Pancreas (tissue), 10 donors: ENCODE measurements around the gene GRIN3B. TPM values are rescaled to one million over a fixed set of nuclear protein-coding genes. Genes with fewer than 3 reads are reported as not detected.

ENCODE experiments used
- ATAC-seq, 4 donors: fragments of 200-7000 bp; cut with Tn5 transposase; one replicate each; pipeline versions ENCODE4 v1.8.0 to v1.9.1; 2020; ENCODE audit warnings: mild to moderate bottlenecking in 4 of 4, moderate library complexity in 4 of 4
- DNase-seq, 6 donors: peaks; one replicate each; pipeline ENCODE4 v3.0.0-alpha.2; 2020
- FAIRE-seq: peaks from 2 replicates; lab custom pipeline; 2012; peaks lifted over from hg19 to GRCh38; lab: Jason Lieb, UNC
- H3K27ac ChIP-seq, 4 donors: fragments of 200-600 bp; sonication (generic); 1 replicate in 3 of 4; 2 replicates in 1 of 4; pipeline versions ENCODE4 v1.5.0 to v1.8.0; 2020
- H3K27me3 ChIP-seq, 4 donors: fragments of 200-600 bp; one replicate each; pipeline ENCODE4 v1.8.0; 2021
- H3K36me3 ChIP-seq, 3 donors: fragments of 200-600 bp; sonication (generic) in 1 of 3; one replicate each; pipeline versions ENCODE4 v1.5.0 to v1.8.0; 2020 to 2021
- H3K4me1 ChIP-seq, 3 donors: fragments of 200-600 bp; one replicate each; pipeline ENCODE4 v1.8.0; 2021
- H3K4me3 ChIP-seq, 4 donors: fragments of 200-600 bp; sonication (generic) in 2 of 4; one replicate each; pipeline versions ENCODE4 v1.5.0 to v1.8.0; 2020 to 2021
- H3K9me3 ChIP-seq, 4 donors: fragments of 200-600 bp; one replicate each; pipeline ENCODE4 v1.8.0; 2021
- WGBS, 2 donors: extraction: QIAGEN DNeasy Blood & Tissue Kit; methylation state at CpG; one replicate each; pipeline ENCODE4 v1.1.7; 2013; 5-methylcytosine and 5-hydroxymethylcytosine counted together
- intact Hi-C, 3 donors: fragments of 100-400 bp; cut with DNase I; formaldehyde crosslinking; loops; one replicate each; pipeline versions ENCODE4 v1.11.1 to v1.14.2; 2022
- polyA plus RNA-seq, 2 donors: library from polyadenylated mRNA; stranded (reverse); fragments of 200-250 nt; gene quantifications; one replicate each; pipeline ENCODE4 v1.2.3, GENCODE V29; 2013
- total RNA-seq, 6 donors: library from RNA; stranded (reverse); fragmentation: NEBNext Ultra II Directional in 4 of 6; extraction: Animal tissue kit (Norgen Biotek cat#: 25700) in 4 of 6; gene quantifications; one replicate each; pipeline versions ENCODE4 v1.2.1 to v1.2.4, GENCODE V29; 2021 to 2023
- TF ChIP-seq, protein P1 (sequence below), 4 donors: fragments of 200-600 bp; sonication (generic) in 3 of 4; IDR thresholded peaks; one replicate each; pipeline versions ENCODE4 v1.5.0 to v1.8.0; 2021; ENCODE audit warnings: antibody characterized with exemption in 4 of 4
- donor health status: healthy with polysubstance abuse.
- donor health status: DM: no; HTN: no; CAD: no; lungs with moderate emphysema.
- donor health status: DM: no; HTN: no; CAD: no.
- donor health status: control.
- donor health status: control.
- donor health status: Bipolar disorder and iron deficiency.
- donor health status: DM: yes; HTN: yes; CAD: no.
- donor health status: DM: no; HTN: no; CAD: no.
- donor health status: DM: no; HTN: no; CAD: no.
- donor health status: DM: yes; HTN: yes; CAD: no.

Gene GRIN3B
- total and polyA plus RNA-seq, 8 donors = 0.08 to 0.09 TPM; not detected in 6

DNA sequence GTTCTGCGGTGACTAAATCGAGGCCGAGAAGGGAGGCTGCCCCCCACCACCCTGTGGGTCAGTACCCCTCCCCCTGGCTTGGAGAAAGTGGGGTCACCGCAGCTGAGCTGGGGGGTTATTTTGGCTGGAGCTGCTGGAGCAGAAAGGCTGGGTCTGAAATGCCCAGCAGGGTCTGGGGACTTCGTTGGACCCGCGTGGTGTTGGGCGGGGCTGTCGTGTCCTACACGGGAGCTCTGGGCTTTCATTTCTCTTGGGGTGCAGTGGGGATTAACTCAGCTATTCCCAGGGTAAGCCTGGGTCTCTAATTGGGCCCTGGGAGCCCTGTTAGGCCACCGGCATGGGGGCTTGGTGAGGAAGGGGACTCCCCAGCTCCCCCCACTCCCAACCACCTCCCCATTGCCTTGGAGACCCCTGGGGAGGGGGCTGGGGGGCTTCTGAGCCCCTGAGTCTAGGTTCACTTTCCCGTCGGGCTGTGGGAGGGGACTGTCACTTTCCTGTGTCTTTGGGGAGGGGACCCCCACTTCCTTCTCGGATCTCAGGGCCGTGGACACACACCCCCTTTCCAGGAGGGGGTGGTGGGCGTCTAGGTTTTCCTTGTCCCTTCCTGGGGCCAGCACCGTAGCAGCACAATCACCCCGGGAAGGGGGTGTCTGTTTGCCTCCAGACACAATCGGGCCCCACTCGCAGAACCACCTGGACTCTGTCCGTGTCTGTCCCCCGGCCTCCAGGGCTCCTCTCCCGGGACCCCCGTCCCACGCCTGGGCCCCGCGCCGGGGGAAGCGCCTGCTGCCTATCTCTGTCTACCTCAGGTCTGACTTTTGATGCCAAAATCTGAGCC lies 26.3 kb upstream of the GRIN3B start:
- WGBS, 2 donors = 88 to 91% methylated on average over 28 to 29 of the region's 29 CpGs
- TF ChIP-seq, protein P1, sequence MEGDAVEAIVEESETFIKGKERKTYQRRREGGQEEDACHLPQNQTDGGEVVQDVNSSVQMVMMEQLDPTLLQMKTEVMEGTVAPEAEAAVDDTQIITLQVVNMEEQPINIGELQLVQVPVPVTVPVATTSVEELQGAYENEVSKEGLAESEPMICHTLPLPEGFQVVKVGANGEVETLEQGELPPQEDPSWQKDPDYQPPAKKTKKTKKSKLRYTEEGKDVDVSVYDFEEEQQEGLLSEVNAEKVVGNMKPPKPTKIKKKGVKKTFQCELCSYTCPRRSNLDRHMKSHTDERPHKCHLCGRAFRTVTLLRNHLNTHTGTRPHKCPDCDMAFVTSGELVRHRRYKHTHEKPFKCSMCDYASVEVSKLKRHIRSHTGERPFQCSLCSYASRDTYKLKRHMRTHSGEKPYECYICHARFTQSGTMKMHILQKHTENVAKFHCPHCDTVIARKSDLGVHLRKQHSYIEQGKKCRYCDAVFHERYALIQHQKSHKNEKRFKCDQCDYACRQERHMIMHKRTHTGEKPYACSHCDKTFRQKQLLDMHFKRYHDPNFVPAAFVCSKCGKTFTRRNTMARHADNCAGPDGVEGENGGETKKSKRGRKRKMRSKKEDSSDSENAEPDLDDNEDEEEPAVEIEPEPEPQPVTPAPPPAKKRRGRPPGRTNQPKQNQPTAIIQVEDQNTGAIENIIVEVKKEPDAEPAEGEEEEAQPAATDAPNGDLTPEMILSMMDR (IDR thresholded peaks at IDR 0.05) = no peak

DNA sequence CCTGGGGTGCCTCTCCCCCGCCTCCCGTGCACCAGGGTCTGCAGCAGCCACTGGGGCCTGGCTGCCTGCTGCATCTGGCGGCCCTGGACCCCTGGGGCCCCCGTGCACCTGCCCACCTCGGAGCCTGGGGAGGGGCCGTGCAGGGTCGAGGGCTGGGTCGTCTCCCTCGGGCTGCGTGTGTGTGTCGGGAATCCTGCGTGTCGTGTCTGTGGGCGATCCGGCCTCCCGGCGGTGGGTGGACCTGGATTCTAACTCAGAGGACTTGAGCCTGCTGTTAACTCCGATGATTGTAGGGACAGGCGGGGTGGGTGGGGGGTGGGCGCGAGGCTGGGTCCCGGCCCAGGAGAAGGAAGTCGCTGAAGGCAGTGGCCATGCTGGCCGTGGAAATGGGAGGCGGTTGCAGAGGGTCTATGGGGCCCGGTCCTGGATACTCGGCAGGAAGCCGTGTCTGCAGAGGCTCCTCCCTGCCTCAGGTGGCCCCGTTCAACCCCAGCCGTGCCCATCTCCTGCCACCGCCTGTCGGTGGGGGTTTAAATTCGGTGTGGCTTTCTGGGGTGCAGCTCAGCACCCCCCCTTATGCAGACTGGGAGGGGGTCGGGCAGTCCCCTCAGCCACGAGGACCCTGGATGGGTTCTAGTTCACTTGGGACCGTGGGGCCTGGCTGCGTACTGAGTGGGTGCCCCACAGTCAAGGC lies 25.5 kb upstream of the GRIN3B start:
- TF ChIP-seq, protein P1 (IDR thresholded peaks at IDR 0.05) = no peak

More for the DNA sequence above, 26.3 kb upstream of the GRIN3B start:
- no peak overlapping the region for H3K27ac ChIP-seq
- no peaks in the 10 kb centered on the region for H3K4me1 ChIP-seq
- no peaks in the 10 kb centered on the region for H3K27me3 ChIP-seq
- H3K9me3 ChIP-seq = no peaks in the 10 kb centered on the region
- DNase-seq (peak in 2 of 6 donors; percentile 22 to 67), FAIRE-seq (no peak), ATAC-seq (no peak)
- H3K4me3 ChIP-seq = no peak overlapping the region
- intact Hi-C loops = no loop called here
- H3K36me3 ChIP-seq = peaks cover 0 to 8% (median 0%) of the 10 kb centered on the region in 3 donors

DNA sequence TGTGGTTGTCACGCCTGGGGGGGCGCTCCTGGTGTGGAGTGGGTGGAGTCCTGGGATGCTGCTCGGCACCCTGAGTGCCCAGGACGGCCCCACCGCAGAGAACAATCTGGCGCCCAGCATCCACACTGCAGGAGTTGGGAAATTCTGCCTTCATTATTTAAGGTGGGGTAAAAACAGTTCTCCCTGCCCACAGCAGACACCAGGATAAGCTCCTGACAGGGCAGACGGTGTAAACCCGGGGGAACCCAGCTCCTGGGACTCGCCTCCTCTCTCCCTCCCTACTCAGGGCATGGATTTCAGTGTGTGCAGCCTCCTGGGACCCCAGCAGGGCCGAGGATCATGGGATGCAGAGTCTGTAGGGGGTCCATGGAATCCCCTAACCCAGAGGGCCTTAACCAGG lies 23.7 kb upstream of the GRIN3B start:
- DNase-seq (peak in 1 of 6 donors; percentile 21), ATAC-seq (no peak), FAIRE-seq (no peak)
- Histone ChIP-seq H3K9me3 (no peaks in the 10 kb centered on the region), H3K4me1 (no peaks in the 10 kb centered on the region), H3K36me3 (peaks cover 0 to 7% (median 0%) of the 10 kb centered on the region in 3 donors), H3K27ac (no peak overlapping the region), H3K4me3 (no peak overlapping the region), H3K27me3 (no peaks in the 10 kb centered on the region)
- TF ChIP-seq, protein P1 (IDR thresholded peaks at IDR 0.05) = no peak
- intact Hi-C loops = loop anchor here in 1 of 3 donors (5.0 kb wide), 1 partner anchor 34 kb away; no protein-coding TSS in a partner anchor
- WGBS, 2 donors = 79 to 83% methylated on average over 10 of the region's 10 CpGs

More for the DNA sequence above, 25.5 kb upstream of the GRIN3B start:
- Histone ChIP-seq H3K4me1 (no peaks in the 10 kb centered on the region), H3K27me3 (no peaks in the 10 kb centered on the region), H3K4me3 (no peak overlapping the region), H3K36me3 (peaks cover 0 to 8% (median 0%) of the 10 kb centered on the region in 3 donors), H3K9me3 (no peaks in the 10 kb centered on the region), H3K27ac (no peak overlapping the region)
- DNase-seq (peak in 2 of 6 donors; percentile 22 to 72), ATAC-seq (no peak), FAIRE-seq (no peak)
- WGBS, 2 donors = 83% methylated on average over 36 to 37 of the region's 37 CpGs
- intact Hi-C loops = loop anchor here in 1 of 3 donors (5.0 kb wide), 1 partner anchor 32 kb away; no protein-coding TSS in a partner anchor

DNA sequence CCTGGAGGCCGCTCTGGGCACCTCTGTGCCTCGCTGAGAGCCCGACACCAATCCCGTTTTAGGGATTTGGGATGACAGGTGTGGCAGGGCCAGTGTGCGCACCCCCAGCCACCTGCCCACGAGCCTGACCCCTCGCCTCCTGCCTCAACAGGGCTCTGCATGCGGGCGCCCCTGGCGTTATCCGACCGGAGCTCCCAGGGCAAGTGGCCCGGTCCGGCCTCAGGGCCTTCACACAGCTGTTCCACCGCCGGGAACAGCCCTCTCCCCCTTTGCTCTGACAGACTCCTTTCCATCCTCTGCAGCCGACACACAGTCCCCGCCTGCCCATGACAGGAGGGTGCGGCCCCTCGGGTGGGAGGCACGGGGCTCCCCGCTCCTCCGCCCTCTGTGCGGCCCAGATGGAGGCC lies 23.2 kb upstream of the GRIN3B start:
- FAIRE-seq = no peak
- Histone ChIP-seq H3K9me3 (no peaks in the 10 kb centered on the region), H3K4me1 (no peaks in the 10 kb centered on the region), H3K4me3 (no peak overlapping the region), H3K36me3 (peaks cover 0 to 4% (median 0%) of the 10 kb centered on the region in 3 donors), H3K27me3 (no peaks in the 10 kb centered on the region), H3K27ac (no peak overlapping the region)
- intact Hi-C loops = loop anchor here in 1 of 3 donors (5.0 kb wide), 1 partner anchor 35 kb away; no protein-coding TSS in a partner anchor
- peak in 2 of 6 donors; percentile 22 to 72 for DNase-seq
- ATAC-seq = peak in 1 of 4 donors; percentile 10
- 77% methylated on average over 24 of the region's 24 CpGs for WGBS, 2 donors
- TF ChIP-seq, protein P1 (IDR thresholded peaks at IDR 0.05) = no peak
